ENCODE data around the gene POLE3. TPM values are rescaled to one million over a fixed set of nuclear protein-coding genes. Genes with fewer than 3 reads are reported as not detected.

POLE3 gene
- total RNA-seq: 24.7 and 24.8 TPM in 2 replicates

GRCh38 chr9:113410207-113410864 is at the start of gene POLE3, which contains the start of gene C9orf43:
POLE3 (minus strand) TSS chr9:113410675; CDS start chr9:113410293, 382 bp downstream.
C9orf43 (plus strand) TSS chr9:113410747; CDS start chr9:113413494, 2,747 bp downstream.

GRCh38 chr9:113401027-113401792 is 9.3 kb downstream of the POLE3 start, which contains the start of gene ALAD:
ALAD (minus strand) TSS chr9:113401284; CDS start chr9:113393559, 7,725 bp downstream.

DNA sequence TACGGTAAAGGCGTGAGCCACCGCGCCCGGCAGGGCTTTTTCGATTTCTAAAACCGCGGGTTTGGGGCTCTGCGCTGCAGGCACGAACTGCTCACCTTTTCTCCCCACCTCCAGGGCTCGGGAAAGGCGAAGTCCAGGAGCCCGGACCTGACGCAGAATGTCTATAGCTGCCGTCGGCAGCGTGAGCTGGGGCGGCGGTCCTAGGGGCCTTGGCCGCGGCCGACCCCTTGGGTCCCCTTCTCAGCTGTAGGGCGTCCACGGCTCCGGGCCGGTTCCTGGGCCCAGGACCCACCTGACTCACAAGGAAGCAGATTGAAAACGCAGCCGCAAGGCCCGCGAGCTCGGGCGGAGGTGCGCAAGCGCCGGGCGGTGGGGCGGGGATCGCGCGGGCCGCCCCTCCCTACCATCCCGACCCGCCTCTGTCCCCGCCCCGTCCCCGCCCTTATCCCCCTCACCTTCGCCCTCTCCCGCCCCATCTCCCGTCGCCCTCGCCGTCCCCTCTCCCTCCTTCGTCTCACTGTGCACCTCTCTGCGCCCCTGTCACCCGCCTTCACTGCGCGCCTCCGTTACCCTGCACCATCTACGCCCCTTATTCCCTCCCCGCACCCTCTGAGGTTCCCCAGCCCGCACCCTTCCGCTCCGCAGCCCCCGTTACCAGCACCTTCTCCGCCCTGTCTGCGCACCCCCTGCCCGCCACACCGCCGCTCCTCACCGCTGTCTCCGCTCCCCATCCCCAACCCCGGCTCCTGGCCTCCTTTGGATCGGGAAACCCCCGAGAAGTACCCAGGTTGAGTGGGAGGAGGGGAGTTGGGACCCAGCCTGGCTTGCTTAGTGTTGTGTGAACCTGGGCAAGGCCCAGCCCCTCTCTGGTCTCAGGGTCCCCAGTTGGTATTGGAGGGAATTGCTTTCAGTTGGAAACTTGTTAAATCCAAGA is 33.6 kb downstream of the POLE3 start, which contains the start of gene HDHD3:
HDHD3 (minus strand) TSS at position 353 of the 934 bp plus-strand sequence. CDS start 2,632 bp downstream, outside the sequence.

Other genes with a start within 250 kb of the POLE3 start
- gene FKBP15, start 189.4 kb downstream of the POLE3 start, total RNA-seq: 21.7 and 24.9 TPM in 2 replicates
- 34.3 and 41.9 TPM in 2 replicates for gene SLC31A1, start 189.1 kb downstream of the POLE3 start, total RNA-seq
- 16.0 and 27.3 TPM in 2 replicates for gene CDC26, start 135.1 kb downstream of the POLE3 start, total RNA-seq
- 28.2 and 32.5 TPM in 2 replicates for gene PRPF4, start 135.0 kb downstream of the POLE3 start, total RNA-seq
- gene RNF183, start 107.3 kb downstream of the POLE3 start, total RNA-seq: not detected in 2 replicates
- 3.9 and 5.0 TPM in 2 replicates for gene WDR31, start 70.4 kb downstream of the POLE3 start, total RNA-seq
- gene BSPRY, start 61.1 kb downstream of the POLE3 start, total RNA-seq: 0.07 TPM in 1 of 2 replicates, not detected in the other
- 9.3 and 9.6 TPM in 2 replicates for gene HDHD3, start 33.7 kb downstream of the POLE3 start, total RNA-seq
- gene ALAD, start 9.4 kb downstream of the POLE3 start, total RNA-seq: 46.7 and 48.6 TPM in 2 replicates
- 0.13 and 0.69 TPM in 2 replicates for gene C9orf43, start 72 bp upstream of the POLE3 start, total RNA-seq
- 98.1 and 101 TPM in 2 replicates for gene RGS3, start 53.1 kb upstream of the POLE3 start, total RNA-seq

All from smooth muscle cell of the pulmonary artery (primary cell).